ENCODE data around the gene FDXR.

The FDXR gene

GRCh38 chr17:74865504-74866197, 7.1 kb downstream of the FDXR start:
- no peak for DNase-seq (ENCODE audit: low read depth)
- H3K4me3 ChIP-seq (ENCODE audit: low read depth, low read length), result no peak overlapping the region
- TF ChIP-seq MYC (IDR thresholded peaks at IDR 0.05; ENCODE audit: low read depth, low read length) (no peak), POLR2A (IDR thresholded peaks at IDR 0.05; ENCODE audit: extremely low read depth, insufficient read length) (no peak), MAX (IDR thresholded peaks at IDR 0.05; ENCODE audit: low read depth, low read length) (no peak), CTCF (IDR thresholded peaks at IDR 0.05; ENCODE audit: low read depth, low read length) (no peak)

GRCh38 chr17:74864866-74865395, 7.9 kb downstream of the FDXR start:
- DNase-seq (ENCODE audit: low read depth), result peak; percentile 77
- H3K4me3 ChIP-seq (ENCODE audit: low read depth, low read length), result no peak overlapping the region
- TF ChIP-seq CTCF (IDR thresholded peaks at IDR 0.05; ENCODE audit: low read depth, low read length), result peak; percentile 90
- TF ChIP-seq MAX (IDR thresholded peaks at IDR 0.05; ENCODE audit: low read depth, low read length), result peak; percentile 37; the same call in 1 of the 2 replicates
- TF ChIP-seq MYC (IDR thresholded peaks at IDR 0.05; ENCODE audit: low read depth, low read length), result no peak; the same call in 1 of the 2 replicates

- TF ChIP-seq MYC (IDR thresholded peaks at IDR 0.05; ENCODE audit: low read depth, low read length) (no peak), CTCF (IDR thresholded peaks at IDR 0.05; ENCODE audit: low read depth, low read length) (no peak), POLR2A (IDR thresholded peaks at IDR 0.05; ENCODE audit: extremely low read depth, insufficient read length) (no peak), MAX (IDR thresholded peaks at IDR 0.05; ENCODE audit: low read depth, low read length) (no peak)
- H3K4me3 ChIP-seq (ENCODE audit: low read depth, low read length), result no peak overlapping the region
- no peak for DNase-seq (ENCODE audit: low read depth)
These were observed 8.4 kb downstream of the FDXR start for GRCh38 chr17:74864297-74864865.

GRCh38 chr17:74863420-74864296, 9.1 kb downstream of the FDXR start:
- no peak overlapping the region for H3K4me3 ChIP-seq (ENCODE audit: low read depth, low read length)
- no peak for TF ChIP-seq MAX (IDR thresholded peaks at IDR 0.05; ENCODE audit: low read depth, low read length)
- TF ChIP-seq MYC (IDR thresholded peaks at IDR 0.05; ENCODE audit: low read depth, low read length), result no peak
- TF ChIP-seq CTCF (IDR thresholded peaks at IDR 0.05; ENCODE audit: low read depth, low read length), result no peak
- TF ChIP-seq POLR2A (IDR thresholded peaks at IDR 0.05; ENCODE audit: extremely low read depth, insufficient read length), result no peak
- no peak for DNase-seq (ENCODE audit: low read depth)

- DNase-seq (ENCODE audit: low read depth), result no peak
- no peak overlapping the region for H3K4me3 ChIP-seq (ENCODE audit: low read depth, low read length)
- TF ChIP-seq MYC (IDR thresholded peaks at IDR 0.05; ENCODE audit: low read depth, low read length) (no peak), POLR2A (IDR thresholded peaks at IDR 0.05; ENCODE audit: extremely low read depth, insufficient read length) (no peak), MAX (IDR thresholded peaks at IDR 0.05; ENCODE audit: low read depth, low read length) (no peak), CTCF (IDR thresholded peaks at IDR 0.05; ENCODE audit: low read depth, low read length) (no peak)
These were observed 9.9 kb downstream of the FDXR start for GRCh38 chr17:74862919-74863318.

Measured in NB4 (cell line).